SU-DHL-6 (cell line): Measurements from ENCODE around the gene CD300H.

Source experiments
- H2AFZ ChIP-seq: fragments of 200-600 bp; sonication (generic); 2 replicates; pipeline ENCODE4 v1.6.1; 2014; ENCODE audit warnings: low read depth, mild to moderate bottlenecking, moderate library complexity, mixed read lengths, antibody characterized with exemption, low read length; ENCODE audit not compliant: severe bottlenecking
- H3F3A ChIP-seq: fragments of 200-600 bp; shearing (Covaris generic); 2 replicates; pipeline ENCODE4 v1.6.0; 2016; ENCODE audit warnings: antibody characterized with exemption, mild to moderate bottlenecking; ENCODE audit not compliant: insufficient read depth
- H3K27ac ChIP-seq: fragments of 200-600 bp; sonication (generic); 2 replicates; pipeline ENCODE4 v1.5.1; 2016; ENCODE audit warnings: low read depth, mild to moderate bottlenecking, low read length, moderate library complexity, mixed read lengths
- H3K27me3 ChIP-seq: fragments of 200-600 bp; sonication (generic), shearing (Covaris generic); 2 replicates; pipeline ENCODE4 v1.6.0; 2014; ENCODE audit warnings: mild to moderate bottlenecking, low read length
- H3K36me3 ChIP-seq: fragments of 200-600 bp; sonication (generic); 2 replicates; pipeline ENCODE4 v1.6.1; 2014; ENCODE audit warnings: mild to moderate bottlenecking, low read length, mixed read lengths
- H3K4me2 ChIP-seq: fragments of 300-600, 200-600 bp; shearing (Covaris generic), sonication (generic); 2 replicates; pipeline ENCODE4 v1.6.0; 2014; ENCODE audit warnings: low read length, low read depth, mild to moderate bottlenecking; ENCODE audit not compliant: poor library complexity, severe bottlenecking
- H3K4me3 ChIP-seq: fragments of 200-600 bp; sonication (generic); 2 replicates; pipeline ENCODE4 v1.5.1; 2014; ENCODE audit warnings: antibody characterized with exemption, low read length, mild to moderate bottlenecking, mixed read lengths; ENCODE audit not compliant: insufficient read depth, poor library complexity, severe bottlenecking
- H3K79me2 ChIP-seq: fragments of 200-600 bp; sonication (generic); 2 replicates; pipeline ENCODE4 v1.6.1; 2014; ENCODE audit warnings: mild to moderate bottlenecking, low read length, moderate library complexity; ENCODE audit not compliant: insufficient read depth
- H3K9ac ChIP-seq: fragments of 200-600 bp; sonication (generic); 2 replicates; pipeline ENCODE4 v1.7.0; 2014; ENCODE audit warnings: mild to moderate bottlenecking, low read length
- H3K9me2 ChIP-seq: fragments of 200-600 bp; sonication (generic); replicated peaks from 2 replicates; pipeline ENCODE4 v1.6.1; 2014; ENCODE audit warnings: low read length; ENCODE audit not compliant: insufficient read depth
- H3K9me3 ChIP-seq: fragments of 200-600 bp; sonication (generic); 2 replicates; pipeline ENCODE4 v1.6.1; 2014; ENCODE audit warnings: low read length, mixed read lengths; ENCODE audit not compliant: insufficient read depth
- H4K20me1 ChIP-seq: fragments of 200-600 bp; sonication (generic); 2 replicates; pipeline ENCODE4 v1.6.1; 2014; ENCODE audit warnings: low read depth, mild to moderate bottlenecking, antibody characterized with exemption, low read length, moderate library complexity, mixed read lengths
- EZH2phosphoT487 ChIP-seq: fragments of 200-600 bp; sonication (generic), shearing (Covaris generic); conservative IDR thresholded peaks from 2 replicates; pipeline ENCODE4 v1.6.1; 2018; ENCODE audit warnings: mild to moderate bottlenecking, antibody characterized with exemption, low read length, moderate library complexity, mixed read lengths
- TF ChIP-seq, protein P1 (sequence below): fragments of 200-600 bp; sonication (generic); IDR thresholded peaks from one replicate; pipeline ENCODE4 v1.5.1; 2017; ENCODE audit warnings: antibody characterized with exemption, mild to moderate bottlenecking, low read length, moderate library complexity; ENCODE audit not compliant: insufficient read depth, poor library complexity, severe bottlenecking

CD300H gene

DNA sequence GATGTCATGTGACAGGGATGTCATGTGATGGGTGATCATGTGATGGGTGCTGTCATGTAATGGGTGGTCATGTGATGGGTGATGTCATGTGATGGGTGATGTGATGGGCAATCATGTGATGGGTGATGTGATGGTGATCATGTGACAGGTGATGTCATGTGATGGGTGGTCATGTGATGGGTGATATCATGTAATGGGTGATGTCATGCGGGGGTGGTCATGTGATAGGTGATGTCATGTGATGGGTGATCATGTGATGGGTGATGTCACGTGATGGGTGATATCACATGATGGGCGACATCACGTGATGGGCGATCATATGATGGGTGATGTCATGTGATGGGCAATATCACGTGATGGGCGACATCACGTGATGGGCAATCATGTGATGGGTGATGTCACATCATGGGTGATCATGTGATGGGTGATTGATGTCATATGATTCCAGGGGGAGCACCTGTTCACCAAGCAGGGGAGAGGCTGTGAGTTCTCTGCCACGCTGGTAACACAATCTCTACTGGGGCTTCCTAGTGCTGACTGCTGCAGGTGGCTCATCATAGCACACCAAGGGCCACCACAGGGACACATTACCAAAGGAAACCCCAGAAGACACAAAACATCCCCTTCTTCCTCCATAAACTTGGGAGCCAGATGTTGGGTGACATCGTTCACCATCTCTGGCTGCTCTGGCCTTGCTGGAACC, 52.5 kb downstream of the CD300H start:
- TF ChIP-seq EZH2phosphoT487 = no peak
- TF ChIP-seq, protein P1, sequence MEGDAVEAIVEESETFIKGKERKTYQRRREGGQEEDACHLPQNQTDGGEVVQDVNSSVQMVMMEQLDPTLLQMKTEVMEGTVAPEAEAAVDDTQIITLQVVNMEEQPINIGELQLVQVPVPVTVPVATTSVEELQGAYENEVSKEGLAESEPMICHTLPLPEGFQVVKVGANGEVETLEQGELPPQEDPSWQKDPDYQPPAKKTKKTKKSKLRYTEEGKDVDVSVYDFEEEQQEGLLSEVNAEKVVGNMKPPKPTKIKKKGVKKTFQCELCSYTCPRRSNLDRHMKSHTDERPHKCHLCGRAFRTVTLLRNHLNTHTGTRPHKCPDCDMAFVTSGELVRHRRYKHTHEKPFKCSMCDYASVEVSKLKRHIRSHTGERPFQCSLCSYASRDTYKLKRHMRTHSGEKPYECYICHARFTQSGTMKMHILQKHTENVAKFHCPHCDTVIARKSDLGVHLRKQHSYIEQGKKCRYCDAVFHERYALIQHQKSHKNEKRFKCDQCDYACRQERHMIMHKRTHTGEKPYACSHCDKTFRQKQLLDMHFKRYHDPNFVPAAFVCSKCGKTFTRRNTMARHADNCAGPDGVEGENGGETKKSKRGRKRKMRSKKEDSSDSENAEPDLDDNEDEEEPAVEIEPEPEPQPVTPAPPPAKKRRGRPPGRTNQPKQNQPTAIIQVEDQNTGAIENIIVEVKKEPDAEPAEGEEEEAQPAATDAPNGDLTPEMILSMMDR = no peak
- peaks cover 6% of the 10 kb centered on the region; the same call in 1 of the 2 replicates for H3F3A ChIP-seq
- H3K79me2 ChIP-seq = no peaks in the 10 kb centered on the region
- H4K20me1 ChIP-seq = no peaks in the 10 kb centered on the region
- no peaks in the 10 kb centered on the region for H3K36me3 ChIP-seq
- H3K9me3 ChIP-seq = peaks cover 18% of the 10 kb centered on the region; the same call in 1 of the 2 replicates
- no peaks in the 10 kb centered on the region for H3K9me2 ChIP-seq
- H3K4me2 ChIP-seq = no peak overlapping the region
- H3K27me3 ChIP-seq = no peaks in the 10 kb centered on the region
- H3K9ac ChIP-seq = no peak overlapping the region
- no peak overlapping the region for H2AFZ ChIP-seq
- H3K27ac ChIP-seq = no peak overlapping the region
- no peak overlapping the region for H3K4me3 ChIP-seq

DNA sequence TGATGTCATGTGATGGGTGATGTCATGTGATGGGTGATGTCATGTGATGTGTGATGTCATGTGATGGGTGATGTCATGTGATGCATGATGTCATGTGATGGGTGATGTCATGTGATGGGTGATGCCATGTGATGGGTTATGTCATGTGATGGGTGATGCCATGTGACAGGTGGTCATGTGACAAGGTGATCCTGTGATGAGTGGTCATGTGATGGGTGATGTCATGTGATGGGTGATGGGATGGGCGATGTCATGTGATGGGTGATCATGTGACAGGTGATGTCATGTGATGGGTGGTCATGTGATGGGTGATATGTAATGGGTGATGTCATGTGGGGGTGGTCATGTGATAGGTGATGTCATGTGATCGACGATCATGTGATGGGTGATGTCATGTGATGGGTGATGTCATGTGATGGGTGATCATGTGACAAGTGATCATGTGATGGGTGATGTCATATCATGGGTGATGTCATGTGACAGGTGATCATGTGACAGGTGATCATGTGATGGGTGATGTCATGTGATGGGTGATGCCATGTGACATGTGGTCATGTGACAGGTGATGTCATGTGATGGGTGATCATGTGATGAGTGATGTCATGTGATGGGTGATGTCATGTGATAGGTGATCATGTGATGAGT, 53.2 kb downstream of the CD300H start:
- Histone ChIP-seq H3K9me2 (no peaks in the 10 kb centered on the region), H3K36me3 (no peaks in the 10 kb centered on the region), H3K4me2 (no peak overlapping the region), H3K4me3 (no peak overlapping the region), H3K9me3 (peaks cover 18% of the 10 kb centered on the region; the same call in 1 of the 2 replicates), H3K79me2 (no peaks in the 10 kb centered on the region), H2AFZ (no peak overlapping the region), H3K27me3 (no peaks in the 10 kb centered on the region), H3K27ac (no peak overlapping the region), H4K20me1 (no peaks in the 10 kb centered on the region), H3F3A (peaks cover 6% of the 10 kb centered on the region; the same call in 1 of the 2 replicates), H3K9ac (no peak overlapping the region)
- TF ChIP-seq, protein P1 = no peak
- no peak for TF ChIP-seq EZH2phosphoT487

DNA sequence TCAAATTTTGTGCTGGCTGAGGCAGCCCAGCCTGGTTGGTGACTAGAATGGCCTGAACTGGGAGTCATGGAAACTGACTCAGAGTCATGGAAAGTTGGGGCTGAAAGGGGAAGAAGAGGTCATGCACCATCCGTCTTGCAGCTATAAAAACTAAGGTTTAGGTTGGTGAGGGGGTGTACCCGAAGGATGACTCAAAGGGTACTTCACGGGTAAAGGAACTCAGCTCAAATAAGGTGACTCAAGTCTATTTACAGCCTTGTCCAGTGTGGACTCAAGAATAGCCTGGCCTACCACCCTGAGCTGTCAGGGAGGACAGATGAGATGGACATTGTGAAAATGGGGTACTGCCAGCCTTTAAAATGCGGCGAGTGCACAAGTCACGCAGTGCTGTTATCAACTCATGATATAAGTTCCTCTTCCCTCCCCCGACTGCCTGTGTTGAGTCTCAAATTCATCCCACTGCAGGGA, 54.7 kb downstream of the CD300H start:
- H3K27ac ChIP-seq = no peak overlapping the region
- peaks cover 13% of the 10 kb centered on the region; the same call in 1 of the 2 replicates for H3K9me3 ChIP-seq
- H3K27me3 ChIP-seq = no peaks in the 10 kb centered on the region
- no peak overlapping the region for H2AFZ ChIP-seq
- TF ChIP-seq EZH2phosphoT487 = no peak
- TF ChIP-seq, protein P1 = no peak
- H3K9me2 ChIP-seq = no peaks in the 10 kb centered on the region
- H3K36me3 ChIP-seq = no peaks in the 10 kb centered on the region
- peaks cover 6% of the 10 kb centered on the region; the same call in 1 of the 2 replicates for H3F3A ChIP-seq
- no peaks in the 10 kb centered on the region for H4K20me1 ChIP-seq
- H3K4me3 ChIP-seq = no peak overlapping the region
- H3K9ac ChIP-seq = no peak overlapping the region
- H3K79me2 ChIP-seq = no peaks in the 10 kb centered on the region
- no peak overlapping the region for H3K4me2 ChIP-seq
